HG02852 (cell line): Measurements from ENCODE around the gene FAR1.
"Not testable (repeated sequence)": the region's sequence is repeated elsewhere in the genome, so short reads cannot be mapped to it uniquely, and the experiment has no call there.

Experiments used
- ATAC-seq: cut with Tn5 transposase; IDR thresholded peaks from one replicate; pipeline ENCODE4 v1.9.1; 2021; ENCODE audit warnings: mild to moderate bottlenecking, moderate library complexity; ENCODE audit not compliant: unreplicated experiment

Gene FAR1

GRCh38 chr11:13702071-13702470 lies 33.6 kb downstream of the FAR1 start:
- no peak for ATAC-seq

- no peak for ATAC-seq
Observed at GRCh38 chr11:13705710-13706109, 37.2 kb downstream of the FAR1 start.

- ATAC-seq = no peak
Observed at GRCh38 chr11:13713982-13714381, 45.5 kb downstream of the FAR1 start.

GRCh38 chr11:13717331-13717730 lies 48.9 kb downstream of the FAR1 start:
- no peak for ATAC-seq

GRCh38 chr11:13718394-13718793 lies 49.9 kb downstream of the FAR1 start:
- ATAC-seq = no peak

- no peak for ATAC-seq
Observed at GRCh38 chr11:13720940-13721339, 52.5 kb downstream of the FAR1 start.

GRCh38 chr11:13721760-13722159 lies 53.3 kb downstream of the FAR1 start:
- ATAC-seq = no peak

GRCh38 chr11:13726456-13726855 lies 58.0 kb downstream of the FAR1 start:
- ATAC-seq = no peak

- no peak for ATAC-seq
Observed at GRCh38 chr11:13728076-13728475, 59.6 kb downstream of the FAR1 start.

GRCh38 chr11:13734530-13734929 lies 66.1 kb downstream of the FAR1 start:
- ATAC-seq = no peak

- no peak for ATAC-seq
Observed at GRCh38 chr11:13745165-13745564, 76.7 kb downstream of the FAR1 start.

GRCh38 chr11:13753316-13753715 lies 84.8 kb downstream of the FAR1 start:
- not testable (repeated sequence) for ATAC-seq

- ATAC-seq = no peak
Observed at GRCh38 chr11:13759050-13759449, 90.6 kb downstream of the FAR1 start.

GRCh38 chr11:13760115-13760514 lies 91.6 kb downstream of the FAR1 start:
- no peak for ATAC-seq

GRCh38 chr11:13761250-13761649 lies 92.8 kb downstream of the FAR1 start:
- no peak for ATAC-seq

GRCh38 chr11:13761716-13762115 lies 93.2 kb downstream of the FAR1 start:
- no peak for ATAC-seq

GRCh38 chr11:13762718-13763117 lies 94.2 kb downstream of the FAR1 start:
- ATAC-seq = no peak

- ATAC-seq = no peak
Observed at GRCh38 chr11:13763341-13763740, 94.9 kb downstream of the FAR1 start.

- no peak for ATAC-seq
Observed at GRCh38 chr11:13765886-13766285, 97.4 kb downstream of the FAR1 start.

GRCh38 chr11:13767471-13767870 lies 99.0 kb downstream of the FAR1 start:
- no peak for ATAC-seq

GRCh38 chr11:13769188-13769587 lies 100.7 kb downstream of the FAR1 start:
- no peak for ATAC-seq

GRCh38 chr11:13771151-13771550 lies 102.7 kb downstream of the FAR1 start:
- ATAC-seq = no peak

GRCh38 chr11:13772223-13773046 lies 104.0 kb downstream of the FAR1 start:
- ATAC-seq = peak; percentile 65
